CD4-positive, alpha-beta T cell treated with Interleukin-10 for 1 hour (primary cell): Measurements from ENCODE around the gene CYP26C1.

Source experiments
- DNase-seq: peaks from one replicate; pipeline ENCODE4 v3.0.0-alpha.2; 2020

Gene CYP26C1, protein sequence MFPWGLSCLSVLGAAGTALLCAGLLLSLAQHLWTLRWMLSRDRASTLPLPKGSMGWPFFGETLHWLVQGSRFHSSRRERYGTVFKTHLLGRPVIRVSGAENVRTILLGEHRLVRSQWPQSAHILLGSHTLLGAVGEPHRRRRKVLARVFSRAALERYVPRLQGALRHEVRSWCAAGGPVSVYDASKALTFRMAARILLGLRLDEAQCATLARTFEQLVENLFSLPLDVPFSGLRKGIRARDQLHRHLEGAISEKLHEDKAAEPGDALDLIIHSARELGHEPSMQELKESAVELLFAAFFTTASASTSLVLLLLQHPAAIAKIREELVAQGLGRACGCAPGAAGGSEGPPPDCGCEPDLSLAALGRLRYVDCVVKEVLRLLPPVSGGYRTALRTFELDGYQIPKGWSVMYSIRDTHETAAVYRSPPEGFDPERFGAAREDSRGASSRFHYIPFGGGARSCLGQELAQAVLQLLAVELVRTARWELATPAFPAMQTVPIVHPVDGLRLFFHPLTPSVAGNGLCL

DNA sequence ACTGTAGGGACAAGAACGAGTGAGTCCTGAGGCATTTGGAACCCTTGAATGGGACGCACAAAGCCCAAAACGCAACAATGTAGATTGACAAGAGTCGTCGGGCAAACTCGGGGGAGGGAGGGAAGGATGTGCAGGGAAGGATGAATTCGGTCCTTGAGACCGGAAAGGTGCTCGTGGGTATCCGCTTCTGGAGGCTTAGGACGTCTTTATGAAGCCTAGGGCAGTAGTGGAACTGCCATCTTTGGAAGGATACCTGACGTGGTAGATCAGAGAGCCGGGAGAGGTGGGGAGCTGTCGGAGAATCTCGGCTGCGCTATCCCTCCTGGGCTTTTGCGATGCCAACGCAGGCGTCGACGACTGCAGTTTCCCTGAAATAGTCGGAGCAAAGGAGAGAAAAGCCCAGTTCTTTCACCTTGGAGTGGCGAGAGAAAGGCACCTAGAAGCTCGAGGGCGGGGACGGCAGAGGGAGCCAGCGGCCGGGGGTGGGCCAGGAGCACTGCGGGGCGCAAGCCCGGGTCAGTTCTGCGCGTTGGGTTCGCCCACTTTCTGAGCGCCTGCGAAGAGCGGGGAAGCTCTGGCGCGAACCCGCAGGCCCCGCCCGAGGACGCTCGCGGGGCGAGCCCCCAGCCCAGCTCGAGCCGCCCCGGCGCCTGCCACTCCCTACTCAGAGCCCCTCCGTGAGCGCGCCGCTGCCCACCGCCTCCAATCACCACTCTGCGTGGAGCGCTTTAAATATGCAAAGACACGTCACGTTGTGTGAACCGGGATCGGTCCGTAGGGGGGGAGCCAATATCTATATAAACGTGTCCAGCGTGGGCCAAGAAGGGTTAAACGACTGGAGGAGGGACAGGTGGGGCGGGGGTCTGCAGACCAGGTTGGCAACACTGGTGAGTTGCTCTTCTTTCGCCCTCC lies at the start of gene CYP26C1:
Gene CYP26C1 (plus strand): TSS at position 824 of the 912 bp plus-strand sequence. CDS start 466 bp downstream, outside the sequence.
- no peak for DNase-seq

DNA sequence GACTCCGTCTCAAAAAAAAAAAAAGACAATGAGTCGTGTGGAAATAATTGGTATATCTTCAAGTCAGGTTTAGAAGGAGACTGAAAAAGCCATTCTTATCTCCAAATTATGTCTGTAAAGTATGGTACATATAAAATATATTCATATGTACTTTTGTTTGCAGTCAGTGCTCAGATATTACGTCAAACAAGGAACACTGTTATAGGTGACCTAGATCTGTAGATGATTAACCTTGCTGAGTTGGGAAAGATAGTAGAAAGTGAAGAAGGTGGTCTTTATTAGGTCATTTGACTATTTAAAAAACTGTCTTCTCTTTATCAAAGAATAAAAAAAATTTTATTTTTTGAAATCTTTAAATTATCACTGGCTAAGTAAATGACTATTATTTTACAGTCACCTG lies 44.9 kb upstream of the CYP26C1 start:
- DNase-seq = no peak

DNA sequence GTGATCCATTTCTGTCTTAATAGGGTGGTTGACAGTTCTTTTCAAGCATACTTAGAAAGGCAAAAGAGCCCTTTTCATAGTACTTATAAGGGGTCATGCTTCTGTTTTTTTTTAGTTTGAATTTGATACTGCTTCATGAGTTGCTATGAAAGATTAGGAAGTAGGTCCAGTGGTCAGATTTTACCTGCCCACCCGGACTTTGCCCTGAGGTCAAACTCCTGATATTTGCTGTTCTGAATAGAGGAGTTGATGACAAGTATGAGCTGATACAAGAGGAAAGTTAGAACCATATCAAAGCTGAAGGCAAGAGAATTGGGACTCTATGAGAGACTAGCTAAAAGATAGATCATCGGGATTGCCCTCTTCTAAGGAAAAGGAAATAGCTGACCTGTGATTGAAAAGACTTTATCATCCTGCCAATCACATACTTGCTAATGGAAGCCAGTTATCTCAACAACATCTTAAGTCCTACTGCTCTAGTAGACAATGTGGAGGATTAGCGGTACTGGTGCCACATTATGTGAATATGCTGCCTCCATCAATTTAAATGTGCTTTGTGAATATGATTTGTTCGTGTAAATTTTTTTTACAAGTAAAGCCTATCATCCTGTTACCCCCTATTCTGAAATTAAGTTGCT lies 37.5 kb upstream of the CYP26C1 start:
- DNase-seq = no peak

DNA sequence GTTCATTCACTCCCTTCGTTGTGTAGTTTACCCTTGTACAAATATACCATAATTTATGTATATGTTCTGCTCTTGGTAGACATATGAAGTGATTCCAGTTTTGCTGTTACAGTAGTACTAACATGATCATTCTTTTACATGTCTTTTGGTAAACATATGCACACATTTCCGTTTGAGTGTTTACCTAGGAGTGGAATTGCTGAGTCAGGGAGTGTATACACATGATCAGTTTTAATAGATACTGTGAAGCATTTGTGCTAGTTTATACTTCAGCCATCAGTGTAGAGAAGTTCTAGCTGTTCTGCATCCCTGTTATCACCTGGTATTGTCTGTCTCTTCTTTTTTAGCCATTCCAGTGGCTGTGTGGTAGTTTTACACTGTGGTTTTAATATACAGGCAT lies 34.5 kb upstream of the CYP26C1 start:
- no peak for DNase-seq

DNA sequence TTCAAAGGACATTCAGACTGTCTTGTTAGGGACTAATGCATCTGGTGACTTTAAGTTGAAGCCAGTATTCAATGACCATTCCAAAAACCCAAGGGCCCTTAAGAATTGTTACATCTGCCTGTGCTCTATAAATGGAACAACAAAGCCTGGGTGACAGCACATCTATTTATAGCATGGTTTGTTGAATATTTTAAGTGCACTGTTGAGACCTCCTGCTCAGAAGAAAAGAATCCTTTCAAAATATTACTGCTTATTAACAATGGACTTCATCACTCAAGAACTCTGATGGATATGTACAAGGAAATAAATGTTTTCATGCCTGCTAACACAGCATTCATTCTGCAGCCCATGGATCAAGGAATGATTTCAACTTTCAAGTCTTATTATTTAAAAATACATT lies 33.1 kb upstream of the CYP26C1 start:
- no peak for DNase-seq

DNA sequence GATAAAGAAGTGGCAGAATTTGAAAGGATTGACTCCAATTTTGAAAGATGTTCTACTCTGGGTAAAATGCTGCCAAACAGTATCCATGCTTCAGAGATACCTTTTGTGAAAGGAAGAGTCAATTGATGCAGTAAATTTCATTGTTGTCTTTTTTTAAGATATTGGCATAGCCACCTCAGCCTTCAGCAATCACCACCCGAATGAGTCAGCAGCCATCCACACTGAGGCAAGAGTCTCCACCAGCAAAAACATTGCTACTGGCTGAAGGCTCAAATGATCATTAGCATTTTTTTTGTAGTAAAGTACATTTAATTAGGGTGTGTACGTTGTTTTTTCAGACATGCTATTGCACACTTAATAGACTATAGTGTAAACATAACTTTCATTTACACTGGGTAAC lies 31.7 kb upstream of the CYP26C1 start:
- no peak for DNase-seq

DNA sequence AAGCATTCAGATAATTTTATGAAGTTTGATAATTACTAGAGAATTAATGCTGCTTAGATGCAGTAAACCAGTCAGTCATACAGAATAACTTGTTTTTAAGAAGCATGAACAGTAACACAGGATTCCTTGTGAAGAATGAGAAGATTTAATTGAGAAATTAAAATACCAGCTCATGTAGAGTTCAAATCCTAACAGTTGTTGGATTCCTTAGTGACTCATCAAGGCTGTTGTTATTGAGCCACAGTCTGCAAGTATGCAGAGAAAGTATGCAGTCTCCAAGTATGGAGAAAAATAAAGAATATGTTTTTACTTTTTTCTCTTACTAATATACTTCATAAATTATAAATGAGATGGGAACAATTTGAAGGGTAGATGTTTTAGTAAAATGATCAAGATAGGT lies 30.2 kb upstream of the CYP26C1 start:
- DNase-seq = no peak

DNA sequence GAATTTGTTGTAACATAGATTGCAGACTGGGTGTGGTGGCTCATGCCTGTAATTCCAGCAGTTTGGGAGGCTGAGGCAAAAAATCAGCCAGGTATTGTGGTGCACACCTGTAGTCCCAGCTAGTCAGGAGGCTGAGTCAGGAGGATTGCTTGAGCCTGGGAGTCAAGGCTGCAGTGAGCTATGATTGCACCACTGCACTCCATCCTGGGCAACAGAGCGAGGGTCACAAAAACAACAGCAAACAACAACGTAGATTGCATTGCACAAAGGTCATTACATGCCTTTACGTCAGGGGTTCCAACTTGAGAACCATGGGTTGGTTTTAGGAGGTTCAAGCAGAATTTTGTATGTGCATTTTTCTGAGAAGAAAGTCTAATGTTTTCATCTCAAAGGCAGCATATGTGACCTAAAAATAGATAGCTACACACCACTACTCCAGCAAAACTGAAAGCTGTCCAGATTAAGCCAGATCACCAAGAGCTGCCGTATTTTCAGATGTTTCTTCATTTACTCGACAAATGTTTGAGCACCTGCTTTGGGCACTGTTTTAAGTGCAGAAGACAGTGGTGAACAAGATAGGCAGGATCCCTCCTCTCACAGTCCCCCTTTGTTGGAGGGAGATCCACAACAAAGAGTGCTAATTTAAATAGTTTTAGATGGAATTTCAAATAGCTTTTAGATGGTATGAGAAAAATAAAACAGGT lies 28.3 kb upstream of the CYP26C1 start:
- DNase-seq = no peak

DNA sequence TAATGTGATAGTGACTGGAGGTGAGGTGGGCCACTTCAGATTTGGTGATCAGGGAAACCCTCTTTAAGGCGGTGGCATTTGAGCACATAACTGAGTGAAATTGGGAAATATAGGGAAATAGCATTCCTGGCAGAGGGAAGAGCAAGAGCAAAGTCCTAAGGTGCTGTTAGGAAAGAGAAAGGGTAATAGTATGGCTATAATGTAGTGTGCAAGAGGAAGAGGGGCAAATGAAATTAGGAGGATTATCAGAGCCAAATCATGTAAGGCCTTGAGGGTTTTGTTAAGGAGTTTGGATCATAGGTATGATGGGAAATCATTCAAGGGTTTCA lies 27.8 kb upstream of the CYP26C1 start:
- DNase-seq = no peak

DNA sequence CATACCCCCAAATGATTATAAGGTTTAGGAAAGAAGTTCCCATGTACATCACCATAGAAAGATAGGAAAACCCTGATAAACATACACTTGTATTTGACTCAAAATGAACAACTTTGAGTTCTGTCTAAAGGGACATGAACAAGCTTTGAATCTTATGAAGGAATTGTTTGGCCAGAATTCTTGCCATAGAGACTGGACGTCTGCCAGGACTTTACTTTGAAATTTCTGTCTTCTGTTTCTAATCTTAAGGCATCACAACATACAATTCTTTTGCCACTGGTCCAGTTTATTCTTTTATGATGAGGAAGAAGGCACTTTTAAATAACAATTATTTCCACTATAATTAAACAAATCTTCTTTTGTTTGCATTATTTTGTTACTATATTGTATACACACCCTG lies 26.2 kb upstream of the CYP26C1 start:
- no peak for DNase-seq

DNA sequence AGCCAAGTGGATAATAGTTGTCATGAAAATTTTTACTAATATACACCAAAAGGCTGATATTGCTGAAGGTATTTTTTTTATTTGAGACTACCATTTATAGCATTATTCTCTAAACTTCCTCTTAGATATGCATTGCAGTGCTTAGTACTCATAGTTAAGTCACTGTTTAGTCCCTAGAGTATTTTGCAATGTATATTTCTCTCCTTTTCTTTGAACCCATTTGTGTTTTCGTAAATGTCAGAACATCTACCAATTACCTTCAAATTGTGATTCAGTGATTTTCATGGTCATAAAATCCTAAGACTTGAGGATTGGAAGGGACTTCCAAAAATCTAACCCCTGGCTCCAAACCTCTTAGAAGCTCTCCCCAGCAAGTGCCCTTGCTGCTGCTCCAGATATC lies 21.5 kb upstream of the CYP26C1 start:
- no peak for DNase-seq

DNA sequence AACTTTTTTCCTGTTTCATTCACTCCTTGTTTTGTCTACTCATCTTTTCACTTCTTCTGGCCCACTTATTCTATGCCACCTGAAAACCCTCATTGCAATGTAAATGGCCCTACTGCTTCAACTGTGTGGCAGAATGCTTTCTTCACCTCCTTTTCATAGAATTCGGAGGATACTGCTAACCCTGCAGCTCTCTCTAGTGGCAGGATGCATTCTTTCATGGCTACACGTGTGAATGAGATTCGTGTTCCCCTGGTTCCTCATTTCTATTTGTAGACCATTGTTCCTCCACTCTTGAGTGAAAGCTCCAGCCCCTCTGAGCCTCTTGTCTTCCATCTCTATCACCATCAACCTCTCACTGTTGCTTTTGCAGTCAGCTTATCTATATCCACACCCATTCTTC lies 20.9 kb upstream of the CYP26C1 start:
- no peak for DNase-seq

DNA sequence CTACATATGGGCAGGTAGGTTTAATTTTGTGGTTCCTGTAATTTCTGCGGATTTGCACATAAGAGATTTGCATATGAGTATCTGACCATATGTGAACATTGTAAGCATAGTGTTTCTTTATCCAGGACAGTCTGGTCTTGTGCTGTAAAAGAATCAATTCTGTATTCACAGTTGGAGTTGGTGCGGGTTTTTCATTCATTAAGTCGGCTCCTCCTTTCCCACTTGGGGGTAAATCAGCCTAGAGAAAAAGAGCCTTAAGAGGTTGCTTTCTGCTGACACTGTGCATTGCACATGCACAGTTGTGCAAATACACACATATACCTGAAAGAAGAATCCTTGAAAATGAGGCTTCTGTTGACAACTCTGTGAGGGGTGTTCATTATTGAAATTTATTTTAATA lies 6.1 kb upstream of the CYP26C1 start:
- no peak for DNase-seq

DNA sequence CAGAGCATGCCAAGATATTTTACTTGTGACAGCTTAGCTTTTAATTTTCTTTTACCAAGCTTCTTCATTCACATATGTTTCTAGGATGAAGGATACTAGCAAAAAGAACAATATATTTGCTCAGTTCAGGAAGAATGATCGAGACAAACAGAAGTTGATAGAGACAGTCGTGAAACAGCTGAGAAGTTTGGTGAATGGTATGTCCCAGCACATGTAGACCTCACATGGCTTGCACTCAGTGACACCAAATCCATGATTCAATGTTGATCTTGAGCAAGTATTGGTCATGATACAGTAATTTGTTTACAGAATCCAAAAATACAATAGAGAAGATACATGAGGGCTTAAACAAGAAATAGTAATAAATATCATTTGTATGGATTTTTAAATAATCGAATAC lies 2.5 kb upstream of the CYP26C1 start:
- no peak for DNase-seq

DNA sequence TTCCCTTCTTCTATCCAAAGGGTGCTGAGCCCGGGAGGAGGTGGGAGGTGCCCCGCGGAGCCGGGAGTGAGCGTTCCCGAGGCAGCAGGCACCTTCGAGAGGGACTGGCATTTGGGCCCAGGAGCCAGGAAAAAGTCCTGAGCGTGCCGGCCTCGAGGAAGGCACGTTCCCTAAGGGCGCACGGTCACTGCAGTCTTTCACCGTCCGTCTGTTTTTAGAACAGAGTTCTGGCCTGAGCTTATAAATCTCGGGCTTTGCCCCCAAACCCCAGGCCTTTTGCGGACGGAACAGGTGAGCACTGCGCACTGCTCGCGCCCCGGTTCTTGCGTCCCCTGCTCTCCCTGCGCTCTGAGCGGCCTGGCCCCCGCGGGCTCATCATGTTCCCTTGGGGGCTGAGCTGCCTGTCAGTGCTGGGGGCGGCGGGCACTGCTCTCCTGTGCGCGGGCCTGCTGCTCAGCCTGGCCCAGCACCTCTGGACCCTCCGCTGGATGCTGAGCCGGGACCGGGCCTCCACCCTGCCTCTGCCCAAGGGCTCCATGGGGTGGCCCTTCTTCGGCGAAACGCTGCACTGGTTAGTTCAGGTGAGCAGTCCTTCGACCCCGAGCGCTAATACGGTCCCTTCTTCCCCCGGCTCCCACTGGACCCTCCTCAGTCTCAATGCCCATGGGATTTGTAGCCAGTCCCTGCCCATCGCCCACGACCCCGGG lies 442 bp downstream of the CYP26C1 start:
- no peak for DNase-seq

DNA sequence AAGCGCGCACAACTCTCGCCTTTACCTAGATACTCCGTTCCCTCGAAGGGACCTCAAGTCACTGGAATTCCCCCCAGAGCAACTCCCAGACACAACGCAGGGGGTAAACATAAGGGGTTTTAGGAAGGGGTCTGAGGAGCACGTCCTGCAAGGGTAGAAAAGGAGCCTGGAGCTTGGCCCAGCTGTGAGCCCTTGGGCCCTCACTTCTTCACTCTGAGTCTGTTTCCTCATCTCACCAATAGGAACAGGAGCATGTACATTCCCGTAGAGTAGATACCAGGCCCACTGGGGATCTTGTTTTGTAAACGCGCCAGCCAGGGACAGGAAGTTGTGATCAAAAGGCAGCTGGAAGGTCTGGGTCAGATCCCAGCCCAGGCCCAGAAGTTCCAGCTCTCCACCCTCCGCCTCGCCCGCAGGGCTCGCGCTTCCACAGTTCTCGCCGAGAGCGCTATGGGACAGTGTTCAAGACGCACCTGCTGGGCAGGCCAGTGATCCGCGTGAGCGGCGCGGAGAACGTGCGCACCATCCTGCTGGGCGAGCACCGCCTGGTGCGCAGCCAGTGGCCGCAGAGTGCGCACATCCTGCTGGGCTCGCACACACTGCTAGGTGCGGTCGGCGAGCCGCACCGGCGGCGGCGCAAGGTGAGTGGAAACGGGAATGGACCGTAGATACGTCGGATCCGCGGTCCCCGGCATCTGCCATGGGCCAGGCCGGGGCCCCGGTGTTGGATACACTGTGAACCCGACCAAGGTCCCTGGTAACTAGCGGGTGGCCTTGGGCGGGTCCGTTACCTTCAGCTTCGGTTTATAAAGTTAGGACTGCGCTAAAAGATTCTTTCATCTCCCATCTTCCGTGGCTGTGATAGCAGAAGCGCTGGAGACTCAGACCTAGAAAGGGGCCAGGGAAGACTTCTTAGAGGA lies 1.3 kb downstream of the CYP26C1 start:
- DNase-seq = no peak

DNA sequence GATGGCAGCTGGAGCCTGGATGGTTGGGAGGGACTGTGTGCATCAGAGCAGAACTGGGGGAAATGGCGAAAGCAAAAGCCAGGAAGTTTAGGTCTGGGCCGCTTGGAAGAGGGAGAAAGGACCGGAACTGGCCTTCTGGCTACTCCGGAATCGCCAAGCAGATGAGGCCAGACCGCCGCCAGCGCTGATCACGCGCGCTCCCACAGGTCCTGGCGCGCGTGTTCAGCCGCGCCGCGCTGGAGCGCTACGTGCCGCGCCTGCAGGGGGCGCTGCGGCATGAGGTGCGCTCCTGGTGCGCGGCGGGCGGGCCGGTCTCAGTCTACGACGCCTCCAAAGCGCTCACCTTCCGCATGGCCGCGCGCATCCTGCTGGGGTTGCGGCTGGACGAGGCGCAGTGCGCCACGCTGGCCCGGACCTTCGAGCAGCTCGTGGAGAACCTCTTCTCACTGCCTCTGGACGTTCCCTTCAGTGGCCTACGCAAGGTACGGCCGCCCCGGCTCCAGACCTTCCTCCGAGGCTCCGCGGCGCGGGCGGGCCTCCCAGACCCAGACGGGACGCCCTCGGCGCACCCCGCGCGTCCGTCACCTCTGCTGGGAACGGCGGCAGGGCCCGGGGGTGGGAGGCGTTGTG lies 2.0 kb downstream of the CYP26C1 start:
- peak; percentile 24 for DNase-seq

DNA sequence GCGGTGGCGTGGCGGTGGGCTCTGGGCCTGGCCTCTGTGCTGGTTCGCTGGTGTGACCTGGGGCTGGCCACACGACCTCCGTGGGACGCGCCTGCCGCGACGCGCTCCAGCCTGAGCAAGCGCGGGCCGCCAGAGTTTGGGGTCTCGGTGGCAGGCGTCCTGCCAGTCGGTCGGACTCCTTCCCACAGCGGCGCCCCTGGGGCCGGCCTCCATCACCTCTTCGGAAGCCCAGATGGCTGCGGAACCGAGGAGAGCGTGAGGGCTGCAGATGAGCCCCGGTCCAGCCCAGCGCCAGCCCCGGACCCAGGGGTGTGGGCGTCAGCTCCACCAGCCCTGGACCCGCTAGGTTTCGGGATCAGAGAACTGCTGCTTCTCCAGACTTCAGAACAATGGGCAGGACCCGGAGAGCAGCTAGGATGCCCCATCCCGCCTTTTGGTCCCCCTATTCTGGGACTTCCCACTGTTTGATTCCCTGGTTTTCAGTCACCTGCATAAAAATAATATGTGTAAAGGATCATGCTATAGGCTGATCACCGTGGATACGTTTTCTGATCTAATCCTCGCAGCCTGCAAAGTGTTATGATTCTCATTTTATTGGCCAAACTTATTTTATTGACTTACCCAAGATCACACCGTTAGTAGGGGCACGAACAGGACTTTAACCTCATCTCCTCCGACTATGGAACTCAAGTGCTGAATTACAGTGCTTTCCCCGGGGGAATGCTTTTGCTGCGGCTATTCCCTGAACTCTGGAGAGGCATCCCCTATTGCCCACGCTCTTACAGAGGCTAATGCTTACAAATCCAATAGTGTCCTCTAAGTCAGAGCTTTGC lies 2.8 kb downstream of the CYP26C1 start:
- DNase-seq = no peak

DNA sequence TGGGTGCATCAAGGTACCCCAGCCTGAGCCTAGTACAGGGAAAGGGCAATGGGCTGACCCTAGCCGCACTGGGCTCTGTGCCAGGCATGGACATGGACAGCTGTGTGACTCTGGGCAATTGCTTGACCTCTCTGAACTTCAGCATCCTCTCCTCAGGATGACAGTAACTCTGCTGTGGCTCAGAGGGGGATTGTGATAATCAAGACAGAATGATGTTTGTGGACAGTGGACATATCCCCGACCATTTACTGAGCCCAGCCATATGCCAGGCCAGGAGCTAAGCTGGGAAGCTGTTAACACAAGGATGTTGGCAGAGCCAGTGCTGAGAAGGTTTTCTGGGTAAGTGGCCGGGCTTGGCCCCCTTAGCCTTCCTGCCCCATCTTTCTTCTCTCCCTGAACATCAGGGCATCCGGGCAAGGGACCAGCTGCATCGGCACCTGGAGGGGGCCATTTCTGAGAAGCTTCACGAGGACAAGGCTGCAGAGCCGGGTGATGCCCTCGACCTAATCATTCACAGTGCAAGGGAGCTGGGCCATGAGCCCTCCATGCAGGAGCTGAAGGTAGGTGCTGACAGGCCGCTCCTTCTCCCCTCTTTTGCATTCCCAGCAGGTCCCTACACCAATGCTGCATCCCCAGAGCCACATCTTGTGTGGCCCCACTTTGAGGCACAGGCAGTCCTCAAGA lies 3.5 kb downstream of the CYP26C1 start:
- no peak for DNase-seq
